ENCODE results near the gene RAVER1.

GRCh38 chr19:10362259-10362658, 28.9 kb upstream of the RAVER1 start:
- TF ChIP-seq CTCF (IDR thresholded peaks at IDR 0.05) (no peak), EZH2 (IDR thresholded peaks at IDR 0.05; ENCODE audit: borderline replicate concordance, insufficient read depth, low read depth, low read length, poor library complexity, severe bottlenecking) (no peak)
